Ovary (tissue), 3 donors: Measurements from ENCODE around the gene MIOX.

Experiments used
- CTCF ChIP-seq, 3 donors: fragments of 450-650 bp in 2 of 3; fragments of 200-600 bp in 1 of 3; IDR thresholded peaks; one replicate each; pipeline versions ENCODE4 v1.5.1 to v1.8.0; 2016 to 2022; ENCODE audit warnings: antibody characterized with exemption in 3 of 3, mild to moderate bottlenecking in 1 of 3
- EP300 ChIP-seq: sonication (generic); formaldehyde crosslinking; IDR thresholded peaks from one replicate; pipeline ENCODE4 v1.6.1; 2017; ENCODE audit warnings: antibody characterized with exemption
- donor health status: DM: no; HTN: no; CAD: no.

DNA sequence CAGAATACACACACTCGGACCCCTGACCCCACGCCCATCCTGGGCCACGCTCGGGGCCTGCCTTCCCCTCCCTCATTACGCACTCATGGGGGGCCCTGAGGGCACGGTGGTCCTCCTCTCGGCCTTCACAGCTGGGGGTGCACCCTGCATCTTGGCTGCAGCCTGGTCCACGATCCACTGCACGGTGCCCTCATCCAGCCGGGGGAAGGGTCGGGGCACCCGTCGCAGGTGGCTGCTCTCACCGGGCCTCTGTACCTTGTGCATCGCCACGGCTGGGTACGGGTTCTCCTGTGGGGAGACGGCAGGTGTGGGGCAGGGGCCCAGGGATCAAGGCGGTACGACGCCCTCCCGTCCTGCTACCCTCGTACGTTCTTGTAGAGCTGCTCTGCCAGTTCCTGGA lies 22.2 kb upstream of the MIOX start:
- TF ChIP-seq CTCF (IDR thresholded peaks at IDR 0.05) (no peak), EP300 (no peak)
